ENCODE results near the gene RLN1.

The RLN1 gene

DNA sequence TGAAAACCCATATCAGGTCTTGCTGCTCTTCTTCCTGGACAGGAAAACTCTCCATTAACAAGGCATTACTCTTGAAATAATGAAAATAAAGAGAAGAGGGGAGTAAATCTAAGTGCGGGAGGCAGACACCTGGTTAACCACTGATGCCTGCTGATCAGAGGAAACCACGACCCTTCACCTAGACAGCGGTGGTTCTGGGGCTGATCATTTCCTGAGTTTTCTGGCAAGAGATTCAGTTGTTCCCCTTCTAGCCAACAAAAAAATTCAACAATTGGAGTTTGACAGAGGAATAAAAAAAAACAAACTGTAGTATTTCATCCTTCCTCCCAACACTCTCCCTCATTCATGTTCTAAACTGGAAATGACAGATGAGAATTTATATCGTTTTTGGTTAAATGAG is 38.1 kb downstream of the RLN1 start:
- DNase-seq (ENCODE audit: insufficient read length, low spot score) (no peak), FAIRE-seq (peak; percentile 64)
- no peak for TF ChIP-seq POLR2A (IDR thresholded peaks at IDR 0.05; ENCODE audit: low read depth, low read length)

DNA sequence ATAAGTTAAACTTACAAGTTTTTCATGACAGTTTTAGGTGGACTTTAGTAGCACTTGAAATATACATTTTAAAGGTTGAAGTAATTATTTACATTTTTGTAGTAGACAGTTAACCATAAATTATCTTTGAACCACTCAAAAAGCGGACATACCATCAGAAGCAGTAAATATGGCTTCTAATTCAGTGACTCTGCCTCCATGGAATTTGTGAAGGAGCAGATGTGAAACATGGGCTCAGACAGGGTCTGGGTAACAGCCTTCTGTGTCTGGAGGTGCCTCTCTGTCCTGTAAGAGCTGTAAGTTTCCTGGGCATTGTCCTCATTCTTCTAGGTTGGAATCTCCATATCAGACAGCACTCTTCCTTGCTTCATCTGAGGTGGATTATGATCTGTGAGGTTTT is 47.5 kb downstream of the RLN1 start:
- FAIRE-seq = no peak
- no peak for TF ChIP-seq POLR2A (IDR thresholded peaks at IDR 0.05; ENCODE audit: low read depth, low read length)
- DNase-seq (ENCODE audit: insufficient read length, low spot score) = no peak

DNA sequence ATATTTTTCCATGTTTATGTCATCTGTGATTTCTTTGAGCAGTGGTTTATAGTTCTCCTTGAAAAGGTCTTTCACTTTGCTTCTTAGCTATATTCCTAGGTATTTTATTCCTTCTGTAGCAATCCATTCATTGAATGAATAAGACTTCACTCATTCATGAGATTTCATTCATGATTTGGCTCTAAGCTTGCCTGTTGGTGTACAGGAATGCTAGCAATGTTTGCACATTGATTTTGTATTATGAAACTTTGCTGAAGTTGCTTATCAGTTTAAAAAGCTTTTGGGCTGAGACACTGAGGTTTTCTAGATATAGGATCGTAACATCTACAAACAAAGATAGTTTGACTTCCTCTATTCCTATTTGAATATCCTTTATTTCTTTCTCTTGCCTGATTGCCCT is 51.1 kb downstream of the RLN1 start:
- DNase-seq (ENCODE audit: insufficient read length, low spot score) (no peak), FAIRE-seq (no peak)
- TF ChIP-seq POLR2A (IDR thresholded peaks at IDR 0.05; ENCODE audit: low read depth, low read length) = no peak

DNA sequence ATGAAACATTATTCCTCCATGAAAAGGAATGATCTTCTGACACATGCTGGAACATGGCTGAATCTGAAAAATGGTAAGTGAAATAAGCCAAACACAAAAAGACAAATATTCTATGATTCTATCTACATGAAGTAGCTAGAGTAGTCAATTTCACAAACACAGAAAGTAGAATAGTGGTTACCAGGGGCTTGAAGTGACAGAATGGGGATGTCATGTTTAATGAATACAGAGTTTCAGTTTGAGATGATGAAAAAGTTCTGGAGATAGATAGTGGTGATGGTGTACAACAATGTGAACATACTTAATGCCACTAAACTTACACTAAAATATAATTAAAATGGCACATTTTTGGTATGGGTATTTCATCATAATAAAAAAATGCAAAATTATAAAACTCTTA is 53.4 kb downstream of the RLN1 start:
- FAIRE-seq (no peak), DNase-seq (ENCODE audit: insufficient read length, low spot score) (no peak)
- TF ChIP-seq POLR2A (IDR thresholded peaks at IDR 0.05; ENCODE audit: low read depth, low read length) = no peak

All from H54 (cell line).